SW 1271 (cell line): ENCODE data around the gene CDH26.
"Not testable (repeated sequence)": the region's sequence is repeated elsewhere in the genome, so short reads cannot be mapped to it uniquely, and the experiment has no call there.

Experiments
- DNase-seq, 2 experiments: peaks; one replicate each; lab custom pipeline; 2025; lab: John Stamatoyannopoulos, UW

CDH26 gene

DNA sequence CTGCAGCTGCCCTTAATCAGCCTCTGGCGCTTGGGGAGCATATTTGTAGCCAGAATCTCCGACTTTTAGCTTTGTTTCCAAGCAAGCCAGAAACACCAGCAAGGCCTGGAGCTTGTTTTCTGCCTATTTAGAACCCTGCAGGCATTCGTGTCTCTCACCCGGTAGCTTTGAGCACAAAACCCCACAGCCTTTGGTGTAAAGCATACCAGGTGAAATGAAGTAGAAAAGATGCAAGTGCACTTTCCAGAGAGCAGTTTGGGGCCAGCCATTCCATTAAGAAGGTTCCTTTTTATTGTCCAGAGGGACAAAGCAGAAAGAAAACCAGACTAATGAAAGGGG, 17.3 kb upstream of the CDH26 start:
- no peak for DNase-seq

- DNase-seq, result no peak
These were observed 16.0 kb upstream of the CDH26 start for GRCh38 chr20:59942245-59942644.

DNA sequence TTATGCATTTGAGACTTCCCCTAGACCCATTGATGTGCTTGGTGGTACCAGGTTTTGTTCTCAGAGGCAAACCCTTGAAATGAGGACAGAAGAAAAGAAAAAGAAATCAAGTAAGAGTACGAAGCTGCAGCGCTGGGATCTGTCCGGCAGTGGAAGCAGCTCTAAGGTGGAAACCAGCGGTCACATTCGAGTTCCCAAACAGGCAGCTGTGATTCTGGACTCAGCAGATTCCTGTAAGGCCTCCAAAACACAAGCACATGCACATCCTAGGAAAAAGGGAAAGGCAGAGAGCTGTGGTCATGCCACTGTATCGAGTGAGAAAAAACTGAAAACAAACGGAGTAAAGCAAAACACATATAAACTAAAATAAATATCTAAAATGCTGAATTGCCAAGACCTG, 13.5 kb upstream of the CDH26 start:
- no peak for DNase-seq

GRCh38 chr20:59945175-59945574, 13.0 kb upstream of the CDH26 start:
- DNase-seq, result no peak

- no peak for DNase-seq
These were observed 12.5 kb upstream of the CDH26 start for GRCh38 chr20:59945731-59946130.

GRCh38 chr20:59947376-59947775, 10.8 kb upstream of the CDH26 start:
- no peak for DNase-seq

DNA sequence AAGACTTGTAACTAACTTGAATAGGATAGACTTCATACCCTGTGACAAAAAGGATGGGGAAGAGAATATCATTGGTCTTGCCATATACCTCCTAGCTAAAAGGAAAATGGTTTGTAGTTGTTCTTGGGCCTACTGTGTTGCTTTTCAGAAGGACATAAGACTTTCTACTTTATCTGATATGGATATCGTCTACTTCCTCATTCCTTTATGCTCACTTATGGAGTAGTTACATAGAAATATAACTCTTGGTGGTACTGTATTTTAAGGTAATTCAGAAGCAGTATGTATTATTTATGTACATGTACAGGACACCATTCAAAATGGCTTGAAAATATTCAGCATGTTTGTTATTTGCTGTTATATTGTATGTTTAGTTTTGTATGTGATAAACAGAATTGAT, 10.0 kb upstream of the CDH26 start:
- no peak for DNase-seq

GRCh38 chr20:59948828-59949720, 9.1 kb upstream of the CDH26 start:
- peak in 1 of 2 experiments; percentile 63 for DNase-seq

DNA sequence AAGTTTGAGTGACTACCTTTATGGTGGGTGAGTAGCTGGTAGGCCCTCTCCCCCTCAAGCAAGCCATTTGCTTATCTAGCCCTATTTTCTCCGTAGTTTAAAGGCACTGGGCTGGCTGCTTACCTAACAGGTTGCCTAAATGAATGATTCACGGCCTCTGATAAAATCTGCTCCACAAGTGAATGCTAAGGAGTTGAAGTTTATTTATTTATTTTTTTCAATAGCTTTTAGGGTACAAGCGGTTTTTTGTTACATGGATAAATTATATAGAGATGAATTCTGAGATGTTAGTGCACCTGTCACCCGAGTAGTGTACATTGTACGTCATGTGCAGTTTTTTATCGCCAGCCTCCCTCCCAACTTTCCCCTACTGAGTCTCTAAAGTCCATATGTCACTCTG, 8.3 kb upstream of the CDH26 start:
- DNase-seq, result no peak

DNA sequence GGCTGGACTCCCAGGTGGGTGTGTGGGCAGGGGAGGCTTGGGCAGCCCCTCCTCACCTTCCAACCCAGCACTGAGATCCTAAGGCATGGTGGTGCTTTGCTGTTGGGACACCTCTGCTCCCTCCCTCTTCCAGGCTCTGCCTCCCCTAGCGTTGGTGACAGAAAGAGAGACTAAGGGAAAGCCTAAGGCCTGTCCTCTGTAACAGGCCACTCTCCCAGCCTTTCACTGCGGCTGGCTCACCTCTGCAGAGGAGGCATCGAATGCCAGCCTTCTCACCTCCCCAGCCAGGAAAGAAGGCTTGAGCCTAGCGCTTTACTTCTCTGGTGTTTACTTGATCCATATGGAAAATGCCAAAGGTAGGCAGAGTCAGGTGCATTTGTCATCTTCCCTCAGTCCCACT, 3.5 kb upstream of the CDH26 start:
- no peak for DNase-seq

GRCh38 chr20:59955131-59955796, 3.0 kb upstream of the CDH26 start:
- peak in 1 of 2 experiments; percentile 71 for DNase-seq

- DNase-seq, result not testable (repeated sequence)
These were observed 655 bp upstream of the CDH26 start for GRCh38 chr20:59957568-59957967.

DNA sequence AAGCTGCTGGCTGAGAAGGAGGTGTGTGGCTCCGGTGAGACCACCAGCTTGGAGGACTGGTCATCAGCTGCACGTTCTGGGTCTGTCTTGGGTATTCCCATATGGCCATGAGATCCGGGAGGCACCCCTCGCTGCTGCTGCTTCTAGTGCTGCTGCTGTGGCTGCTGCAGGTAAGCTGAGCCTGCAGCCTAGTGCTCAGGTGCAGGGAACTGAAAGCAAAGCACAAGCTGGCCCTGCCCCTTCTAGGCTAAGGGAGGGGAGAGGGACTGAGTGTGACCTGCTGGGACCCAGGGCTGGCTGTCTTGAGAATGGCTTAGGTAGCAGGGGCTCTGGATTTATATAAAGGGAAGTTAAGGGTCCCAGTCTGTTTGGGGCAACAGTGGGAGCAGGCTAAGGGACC, 403 bp downstream of the CDH26 start:
- no peak for DNase-seq

- no peak for DNase-seq
These were observed 3.2 kb downstream of the CDH26 start for GRCh38 chr20:59961423-59961822.

GRCh38 chr20:59962155-59962554, 3.9 kb downstream of the CDH26 start:
- DNase-seq, result no peak

DNA sequence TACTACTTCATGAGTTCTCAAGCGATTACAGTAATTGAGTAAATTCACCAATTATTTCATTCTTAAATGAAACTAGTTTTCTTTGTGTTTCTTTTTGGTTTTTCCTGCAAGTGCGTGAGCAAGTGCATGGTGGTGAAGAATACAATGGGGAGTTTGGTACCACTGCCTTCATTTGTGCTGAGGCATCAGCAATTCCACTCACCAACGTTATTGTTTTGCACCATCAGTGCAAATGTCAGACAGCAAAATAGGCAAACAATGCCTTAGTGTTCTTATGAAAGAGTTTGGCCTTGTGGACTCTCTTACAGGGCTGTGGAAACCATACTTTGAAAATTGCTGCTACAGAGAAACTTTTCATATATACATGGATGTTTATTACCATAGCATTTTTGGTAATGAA, 8.2 kb downstream of the CDH26 start:
- no peak for DNase-seq

DNA sequence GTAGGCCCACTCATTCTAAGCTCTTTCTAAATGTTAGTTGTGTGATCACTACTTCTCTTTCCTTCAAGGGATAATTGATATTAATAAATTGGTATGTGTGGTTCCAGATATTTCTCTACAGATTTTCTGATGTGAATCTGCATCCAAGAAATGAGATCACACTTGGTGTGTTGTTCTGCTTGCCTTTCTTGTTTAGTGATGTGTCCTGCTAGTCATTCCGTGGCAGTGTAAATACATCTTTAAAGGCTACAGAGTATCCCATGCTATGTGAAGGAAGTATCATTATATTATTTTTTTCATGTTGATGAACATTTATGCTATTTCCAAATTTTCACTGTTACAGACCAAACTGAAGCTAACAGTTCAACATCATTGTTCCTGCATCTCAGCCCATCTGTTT, 13.2 kb downstream of the CDH26 start:
- DNase-seq, result no peak

GRCh38 chr20:59972037-59972801, 14.0 kb downstream of the CDH26 start:
- no peak for DNase-seq

DNA sequence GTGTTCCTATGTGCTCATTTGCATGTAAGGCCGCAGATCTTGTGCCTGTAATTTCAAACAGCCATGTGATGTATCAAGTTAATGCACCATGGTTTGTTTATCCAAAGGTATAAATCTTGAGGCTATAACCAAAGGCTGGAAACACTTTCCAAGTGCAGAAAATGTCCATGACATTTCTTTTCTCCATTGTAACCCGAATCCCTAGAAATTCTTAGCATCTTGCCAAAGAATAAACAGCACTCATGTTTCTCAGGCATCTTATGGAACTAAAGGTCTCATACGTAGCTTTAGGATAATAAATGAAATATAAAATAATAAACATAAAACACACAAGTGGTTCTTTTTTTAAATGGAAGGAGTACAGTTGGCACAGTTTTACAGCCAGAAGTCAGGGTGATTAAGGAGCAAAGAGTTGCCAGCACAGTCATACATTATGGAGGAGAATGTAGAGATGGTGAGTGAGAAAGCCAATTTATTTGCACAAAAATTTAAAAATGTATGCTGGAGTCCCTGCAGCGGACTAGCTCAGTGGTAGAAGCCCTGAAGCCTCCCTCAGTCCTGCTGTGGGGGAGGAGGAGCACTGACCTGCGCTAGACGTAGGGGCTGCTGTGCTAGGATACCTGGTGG, 18.0 kb downstream of the CDH26 start:
- no peak for DNase-seq

DNA sequence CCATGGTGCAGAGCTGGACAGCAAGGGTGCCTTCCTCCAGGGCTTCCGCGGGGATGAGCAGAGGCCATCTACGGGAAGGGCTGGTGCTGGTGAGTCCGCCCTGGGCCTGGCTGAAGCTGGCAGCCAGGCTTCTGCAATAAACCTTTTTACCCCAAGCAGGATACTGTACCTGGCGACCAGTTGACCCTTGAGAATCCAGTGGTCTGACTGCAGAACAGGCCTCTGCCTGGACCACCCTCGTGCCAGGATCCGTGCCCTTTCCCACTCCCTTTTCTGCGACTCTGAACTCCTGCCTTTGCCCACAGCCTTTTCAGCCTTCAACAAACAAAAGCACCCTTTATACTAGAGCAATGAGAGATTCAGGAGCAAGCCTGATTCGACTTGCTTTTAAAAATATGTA, 18.9 kb downstream of the CDH26 start:
- no peak for DNase-seq

- DNase-seq, result no peak
These were observed 24.9 kb downstream of the CDH26 start for GRCh38 chr20:59983076-59983475.

GRCh38 chr20:59984541-59984940, 26.3 kb downstream of the CDH26 start:
- DNase-seq, result no peak
